ENCODE results near the gene DSCAM. TPM values are rescaled to one million over a fixed set of nuclear protein-coding genes. Genes with fewer than 3 reads are reported as not detected.

The DSCAM gene
- total RNA-seq, 4 donors from 2014 or later, result 0.07 TPM; not detected in 3

- no peak for DNase-seq
- Histone ChIP-seq H3K27me3 (no peaks in the 10 kb centered on the region), H3K9me3 (no peaks in the 10 kb centered on the region), H3K4me3 (no peak overlapping the region), H3K27ac (no peak overlapping the region), H3K4me1 (no peaks in the 10 kb centered on the region), H3K36me3 (no peaks in the 10 kb centered on the region)
- no peak for TF ChIP-seq POLR2A (IDR thresholded peaks at IDR 0.05)
- TF ChIP-seq, protein P1, sequence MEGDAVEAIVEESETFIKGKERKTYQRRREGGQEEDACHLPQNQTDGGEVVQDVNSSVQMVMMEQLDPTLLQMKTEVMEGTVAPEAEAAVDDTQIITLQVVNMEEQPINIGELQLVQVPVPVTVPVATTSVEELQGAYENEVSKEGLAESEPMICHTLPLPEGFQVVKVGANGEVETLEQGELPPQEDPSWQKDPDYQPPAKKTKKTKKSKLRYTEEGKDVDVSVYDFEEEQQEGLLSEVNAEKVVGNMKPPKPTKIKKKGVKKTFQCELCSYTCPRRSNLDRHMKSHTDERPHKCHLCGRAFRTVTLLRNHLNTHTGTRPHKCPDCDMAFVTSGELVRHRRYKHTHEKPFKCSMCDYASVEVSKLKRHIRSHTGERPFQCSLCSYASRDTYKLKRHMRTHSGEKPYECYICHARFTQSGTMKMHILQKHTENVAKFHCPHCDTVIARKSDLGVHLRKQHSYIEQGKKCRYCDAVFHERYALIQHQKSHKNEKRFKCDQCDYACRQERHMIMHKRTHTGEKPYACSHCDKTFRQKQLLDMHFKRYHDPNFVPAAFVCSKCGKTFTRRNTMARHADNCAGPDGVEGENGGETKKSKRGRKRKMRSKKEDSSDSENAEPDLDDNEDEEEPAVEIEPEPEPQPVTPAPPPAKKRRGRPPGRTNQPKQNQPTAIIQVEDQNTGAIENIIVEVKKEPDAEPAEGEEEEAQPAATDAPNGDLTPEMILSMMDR (IDR thresholded peaks at IDR 0.05), result no peak
- intact Hi-C loops (cut with DNase I; ENCODE audit: low total_unique reads), result no loop called here
These were observed 35.4 kb upstream of the DSCAM start for GRCh38 chr21:40882192-40882915.

DNA sequence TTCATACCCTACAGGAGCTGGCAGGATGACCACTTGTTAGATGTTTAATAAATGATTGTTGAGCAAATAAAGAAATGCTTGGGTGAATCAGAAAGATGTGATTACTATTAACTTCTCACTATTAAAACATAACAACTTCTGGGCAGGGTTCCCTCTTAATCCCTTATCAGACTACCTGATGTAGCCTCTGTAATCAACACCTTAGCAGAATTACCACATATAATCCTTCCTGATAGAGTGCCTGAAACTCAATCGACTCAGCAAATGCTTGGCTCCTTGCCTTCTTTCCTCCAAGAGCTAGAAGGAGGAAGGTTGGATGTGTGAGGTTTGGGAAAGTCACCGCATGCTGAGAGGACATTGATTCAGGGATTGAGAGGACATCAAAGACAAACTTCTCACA lies 34.8 kb upstream of the DSCAM start:
- no peak for DNase-seq
- Histone ChIP-seq H3K4me3 (no peak overlapping the region), H3K27ac (no peak overlapping the region), H3K4me1 (no peaks in the 10 kb centered on the region), H3K27me3 (no peaks in the 10 kb centered on the region), H3K9me3 (no peaks in the 10 kb centered on the region), H3K36me3 (no peaks in the 10 kb centered on the region)
- intact Hi-C loops (cut with DNase I; ENCODE audit: low total_unique reads), result no loop called here
- TF ChIP-seq, protein P1 (IDR thresholded peaks at IDR 0.05), result no peak
- TF ChIP-seq POLR2A (IDR thresholded peaks at IDR 0.05), result no peak

DNA sequence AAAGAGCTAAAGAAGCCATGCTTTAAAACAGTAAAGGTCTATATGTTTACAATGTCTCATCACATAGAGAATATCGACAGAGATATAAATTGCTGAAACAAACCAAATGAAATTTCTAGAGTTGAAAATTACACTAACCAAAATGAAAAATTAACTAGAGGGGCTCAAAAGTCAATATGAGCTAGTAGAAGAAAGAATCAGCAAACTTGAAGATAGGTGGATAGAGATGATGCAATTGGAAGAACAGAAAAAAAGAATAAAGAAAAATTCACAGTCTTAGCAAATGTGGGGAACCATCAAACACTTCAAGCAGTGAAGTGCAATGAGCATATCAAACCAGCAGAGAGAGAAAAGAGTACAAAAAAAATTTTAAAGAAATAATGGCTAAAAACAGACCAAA lies 24.1 kb upstream of the DSCAM start:
- Histone ChIP-seq H3K36me3 (no peaks in the 10 kb centered on the region), H3K4me1 (no peaks in the 10 kb centered on the region), H3K4me3 (no peak overlapping the region), H3K27me3 (no peaks in the 10 kb centered on the region), H3K27ac (no peak overlapping the region), H3K9me3 (no peaks in the 10 kb centered on the region)
- TF ChIP-seq, protein P1 (IDR thresholded peaks at IDR 0.05), result no peak
- no peak for TF ChIP-seq POLR2A (IDR thresholded peaks at IDR 0.05)
- DNase-seq, result no peak
- intact Hi-C loops (cut with DNase I; ENCODE audit: low total_unique reads), result no loop called here

DNA sequence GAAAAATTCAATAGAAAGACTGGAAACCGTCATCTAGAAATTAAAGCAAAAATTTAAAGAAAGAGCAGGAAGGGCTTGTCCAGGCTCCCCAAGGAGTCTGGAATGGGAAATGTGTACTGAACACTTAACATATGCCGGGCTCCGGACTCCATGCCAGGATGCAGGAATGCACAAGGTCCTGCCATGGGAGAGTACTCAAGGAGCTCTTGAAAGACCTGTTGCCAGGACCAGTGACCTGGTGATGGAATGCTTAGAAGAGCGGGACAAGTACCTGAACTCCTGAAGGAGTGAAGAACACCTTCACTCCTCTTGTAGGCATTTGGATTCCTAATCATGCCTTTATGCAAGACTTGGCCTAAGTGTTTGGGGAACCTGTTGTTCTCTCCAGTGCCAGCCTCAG lies 16.9 kb upstream of the DSCAM start:
- intact Hi-C loops (cut with DNase I; ENCODE audit: low total_unique reads), result no loop called here
- Histone ChIP-seq H3K9me3 (no peaks in the 10 kb centered on the region), H3K27me3 (no peaks in the 10 kb centered on the region)

DNA sequence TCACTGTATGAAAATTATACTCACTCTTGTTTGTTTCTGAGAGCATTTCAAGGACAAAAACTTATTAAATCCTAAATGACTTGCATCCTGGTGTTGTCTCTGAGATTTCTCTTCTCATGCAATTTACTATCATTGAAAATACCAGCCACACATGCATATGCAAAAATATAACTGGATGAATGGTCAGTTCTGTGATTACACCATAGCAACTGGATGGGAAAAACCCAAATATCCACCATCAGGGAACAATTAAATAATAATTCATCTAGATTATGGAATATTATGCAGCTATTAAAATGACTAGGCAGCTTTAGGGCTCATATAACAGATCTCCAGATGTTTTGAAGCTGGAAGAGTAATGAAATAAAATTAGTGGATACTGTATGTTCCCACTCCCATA lies 11.6 kb upstream of the DSCAM start:
- H3K27me3 ChIP-seq, result no peaks in the 10 kb centered on the region
- intact Hi-C loops (cut with DNase I; ENCODE audit: low total_unique reads), result no loop called here

More for the DNA sequence above, 16.9 kb upstream of the DSCAM start:
- Histone ChIP-seq H3K36me3 (no peaks in the 10 kb centered on the region), H3K4me1 (no peaks in the 10 kb centered on the region), H3K4me3 (no peak overlapping the region), H3K27ac (no peak overlapping the region)
- no peak for TF ChIP-seq POLR2A (IDR thresholded peaks at IDR 0.05)
- TF ChIP-seq, protein P1 (IDR thresholded peaks at IDR 0.05), result no peak
- no peak for DNase-seq

More for the DNA sequence above, 11.6 kb upstream of the DSCAM start:
- DNase-seq, result no peak
- TF ChIP-seq POLR2A (IDR thresholded peaks at IDR 0.05), result no peak
- TF ChIP-seq, protein P1 (IDR thresholded peaks at IDR 0.05), result no peak
- no peak overlapping the region for H3K27ac ChIP-seq
- H3K4me3 ChIP-seq, result no peak overlapping the region
- no peaks in the 10 kb centered on the region for H3K9me3 ChIP-seq
- H3K36me3 ChIP-seq, result no peaks in the 10 kb centered on the region
- no peaks in the 10 kb centered on the region for H3K4me1 ChIP-seq

Measured in uterus (tissue), 4 donors.